CD14-positive monocyte (primary cell): Measurements from ENCODE around the gene FUZ. TPM values are rescaled to one million over a fixed set of nuclear protein-coding genes. Genes with fewer than 3 reads are reported as not detected.
A peak's percentile ranks its signal among the peaks of the same experiment; 100 is the strongest.

Experiments
- DNase-seq, 3 donors: peaks; one replicate each; pipeline ENCODE4 v3.0.0-alpha.2; 2011 to 2022
- H2AFZ ChIP-seq: 2 replicates; pipeline ENCODE4 v1.6.0; 2012; ENCODE audit warnings: mild to moderate bottlenecking, low read depth, low read length, inconsistent platforms; ENCODE audit not compliant: insufficient read depth, poor library complexity, severe bottlenecking
- H3K27ac ChIP-seq, 2 donors: 1 replicate in 1 of 2; 2 replicates in 1 of 2; pipeline ENCODE4 v1.5.1; 2012 to 2013; ENCODE audit warnings: low read length in 2 of 2, control low read depth in 1 of 2, inconsistent platforms in 1 of 2, low read depth in 1 of 2, mild to moderate bottlenecking in 1 of 2
- H3K27me3 ChIP-seq, 2 donors: one replicate each; pipeline versions ENCODE4 v1.6.0 to v1.6.1; 2011 to 2013; ENCODE audit warnings: low read length in 2 of 2; ENCODE audit not compliant: control insufficient read depth in 2 of 2, insufficient read depth in 2 of 2
- H3K36me3 ChIP-seq, 2 donors: replicated peaks in 1 of 2; 1 replicate in 1 of 2; 2 replicates in 1 of 2; pipeline versions ENCODE4 v1.5.1 to v1.6.1; 2012 to 2013; ENCODE audit warnings: low read length in 2 of 2, control low read depth in 1 of 2, inconsistent platforms in 1 of 2, mild to moderate bottlenecking in 1 of 2; ENCODE audit not compliant: insufficient read depth in 2 of 2, control insufficient read depth in 1 of 2
- H3K4me1 ChIP-seq, 2 donors: 1 replicate in 1 of 2; 2 replicates in 1 of 2; pipeline versions ENCODE4 v1.5.1 to v1.6.1; 2012 to 2013; ENCODE audit warnings: low read length in 2 of 2, control low read depth in 1 of 2, inconsistent platforms in 1 of 2, mild to moderate bottlenecking in 1 of 2, moderate library complexity in 1 of 2; ENCODE audit not compliant: insufficient read depth in 2 of 2, control insufficient read depth in 1 of 2
- H3K4me2 ChIP-seq: replicated peaks from 2 replicates; pipeline ENCODE3; 2012; ENCODE audit warnings: low read length, moderate library complexity, mild to moderate bottlenecking; ENCODE audit not compliant: poor library complexity, severe bottlenecking; ENCODE audit errors: extremely low read depth
- H3K4me3 ChIP-seq, 3 experiments: fragments of 200-600 bp in 1 of 3; sonication (generic) in 1 of 3; replicated peaks in 1 of 3; 1 replicate in 2 of 3; 2 replicates in 1 of 3; pipeline ENCODE4 v1.5.1; 2011 to 2013; ENCODE audit warnings: low read length in 3 of 3, mild to moderate bottlenecking in 3 of 3, control low read depth in 2 of 3, low read depth in 2 of 3, inconsistent platforms in 1 of 3, moderate library complexity in 1 of 3
- H3K79me2 ChIP-seq: 2 replicates; pipeline ENCODE4 v1.6.0; 2012; ENCODE audit warnings: mild to moderate bottlenecking, control low read depth, inconsistent platforms, low read length, moderate library complexity; ENCODE audit not compliant: insufficient read depth
- H3K9ac ChIP-seq: 2 replicates; pipeline ENCODE4 v1.6.0; 2017; ENCODE audit warnings: low read length, mild to moderate bottlenecking; ENCODE audit not compliant: insufficient read depth, poor library complexity, severe bottlenecking
- H3K9me3 ChIP-seq, 2 donors: replicated peaks in 1 of 2; 1 replicate in 1 of 2; 2 replicates in 1 of 2; pipeline versions ENCODE4 v1.5.1 to v1.6.1; 2012 to 2013; ENCODE audit warnings: low read length in 2 of 2, control low read depth in 1 of 2; ENCODE audit not compliant: control insufficient read depth in 1 of 2, insufficient read depth in 1 of 2
- H4K20me1 ChIP-seq: 2 replicates; pipeline ENCODE4 v1.6.0; 2012; ENCODE audit warnings: mild to moderate bottlenecking, low read length, control low read depth, moderate library complexity; ENCODE audit not compliant: insufficient read depth
- H3K27ac Mint-ChIP-seq, 7 donors: one replicate each; pipeline ENCODE4 v1.8.0; 2020; ENCODE audit warnings: mild to moderate bottlenecking in 7 of 7, mixed read lengths in 7 of 7, moderate library complexity in 6 of 7, inconsistent platforms in 2 of 7
- H3K27me3 Mint-ChIP-seq, 3 donors: one replicate each; pipeline ENCODE4 v1.8.0; 2021 to 2022; ENCODE audit warnings: low read depth in 3 of 3, mild to moderate bottlenecking in 3 of 3, mixed read lengths in 3 of 3, moderate library complexity in 3 of 3, inconsistent platforms in 1 of 3
- H3K36me3 Mint-ChIP-seq, 2 donors: one replicate each; pipeline ENCODE4 v1.8.0; 2020; ENCODE audit warnings: mixed read lengths in 2 of 2, inconsistent platforms in 1 of 2, mild to moderate bottlenecking in 1 of 2
- H3K4me1 Mint-ChIP-seq: one replicate; pipeline ENCODE4 v1.8.0; 2020; ENCODE audit warnings: mild to moderate bottlenecking, mixed read lengths
- H3K4me3 Mint-ChIP-seq, 2 donors: one replicate each; pipeline ENCODE4 v1.8.0; 2020; ENCODE audit warnings: mild to moderate bottlenecking in 2 of 2, mixed read lengths in 2 of 2, moderate library complexity in 1 of 2
- H3K9me3 Mint-ChIP-seq, 7 donors: one replicate each; pipeline ENCODE4 v1.8.0; 2020 to 2022; ENCODE audit warnings: mixed read lengths in 7 of 7, mild to moderate bottlenecking in 6 of 7, moderate library complexity in 6 of 7, inconsistent platforms in 2 of 7
- WGBS: methylation state at CpG from one replicate; pipeline ENCODE4 v1.1.5; 2013; ENCODE audit warnings: missing lambda C conversion rate; ENCODE audit not compliant: insufficient coverage; 5-methylcytosine and 5-hydroxymethylcytosine counted together
- intact Hi-C, 2 donors: fragments of 100-400 bp; cut with micrococcal nuclease; formaldehyde crosslinking; loops; one replicate each; pipeline versions ENCODE4 v1.15.0 to v1.15.1; 2023
- polyA plus RNA-seq, 3 donors: library from polyadenylated mRNA; depleted of rRNA in 1 of 3; unstranded in 2 of 3; stranded (reverse) in 1 of 3; fragments of 300-500 nt in 2 of 3; fragments of >200 nt in 1 of 3; fragmentation: Illumina TruSeq in 2 of 3; gene quantifications; 1 replicate in 2 of 3; 2 replicates in 1 of 3; pipeline ENCODE4 v1.2.3, GENCODE V29; 2012 to 2021
- TF ChIP-seq, protein P1 (sequence below): fragments of 200-600 bp; IDR thresholded peaks from one replicate; pipeline ENCODE4 v1.8.0; 2022; ENCODE audit warnings: antibody characterized with exemption, mild to moderate bottlenecking

FUZ gene
- polyA plus RNA-seq, 3 donors = 5.3 to 16.7 (median 5.3) TPM

DNA sequence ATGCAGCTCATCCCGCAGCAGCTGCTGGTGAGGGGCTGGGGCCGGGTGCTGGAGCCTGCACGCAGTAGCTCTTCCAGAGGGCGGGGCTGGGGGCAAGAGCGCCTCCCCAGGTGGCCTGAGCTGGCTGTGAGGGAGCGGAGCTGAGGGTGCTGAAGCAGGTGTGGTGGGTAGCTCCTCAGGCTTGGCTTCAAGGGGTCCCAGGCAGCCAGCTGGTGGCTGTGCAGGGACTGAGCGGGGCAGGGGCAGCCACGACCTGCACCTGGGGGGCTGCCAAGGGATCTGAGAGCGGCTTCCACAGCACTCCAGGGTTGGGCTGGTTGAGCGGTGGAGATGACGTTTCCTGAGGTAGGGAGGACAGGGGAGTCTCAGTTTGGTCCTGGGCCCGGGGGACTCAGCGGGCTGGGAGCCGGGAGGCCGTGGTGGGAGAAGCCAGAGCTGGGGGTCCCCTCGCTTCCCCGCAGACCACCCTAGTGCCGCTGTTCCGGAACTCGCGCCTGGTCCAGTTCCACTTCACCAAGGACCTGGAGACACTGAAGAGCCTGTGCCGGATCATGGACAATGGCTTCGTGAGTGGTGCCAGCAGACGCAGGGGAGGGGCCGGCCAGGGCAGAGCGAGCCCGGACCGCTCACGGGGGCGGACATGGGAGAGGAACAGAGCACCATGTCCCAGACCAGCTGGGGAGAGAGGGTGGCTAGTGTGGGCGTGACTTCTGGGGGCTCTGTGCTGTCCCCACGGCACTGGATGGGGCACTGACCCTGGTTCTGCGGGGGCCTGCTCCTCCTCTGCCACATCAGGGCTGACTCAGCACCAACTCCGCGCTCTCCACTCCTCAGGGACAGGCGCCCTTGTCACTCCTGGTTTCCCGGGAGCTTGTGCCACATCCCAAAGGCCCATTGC lies 45.2 kb upstream of the FUZ start:
- no peak overlapping the region for H2AFZ ChIP-seq
- no peak overlapping the region for H3K4me3 Mint-ChIP-seq
- H3K4me2 ChIP-seq = no peak overlapping the region
- H3K36me3 Mint-ChIP-seq = peaks cover 31 to 64% of the 10 kb centered on the region in 2 donors
- no peaks in the 10 kb centered on the region for H3K27me3 ChIP-seq
- no peaks in the 10 kb centered on the region for H3K9me3 ChIP-seq
- TF ChIP-seq, protein P1, sequence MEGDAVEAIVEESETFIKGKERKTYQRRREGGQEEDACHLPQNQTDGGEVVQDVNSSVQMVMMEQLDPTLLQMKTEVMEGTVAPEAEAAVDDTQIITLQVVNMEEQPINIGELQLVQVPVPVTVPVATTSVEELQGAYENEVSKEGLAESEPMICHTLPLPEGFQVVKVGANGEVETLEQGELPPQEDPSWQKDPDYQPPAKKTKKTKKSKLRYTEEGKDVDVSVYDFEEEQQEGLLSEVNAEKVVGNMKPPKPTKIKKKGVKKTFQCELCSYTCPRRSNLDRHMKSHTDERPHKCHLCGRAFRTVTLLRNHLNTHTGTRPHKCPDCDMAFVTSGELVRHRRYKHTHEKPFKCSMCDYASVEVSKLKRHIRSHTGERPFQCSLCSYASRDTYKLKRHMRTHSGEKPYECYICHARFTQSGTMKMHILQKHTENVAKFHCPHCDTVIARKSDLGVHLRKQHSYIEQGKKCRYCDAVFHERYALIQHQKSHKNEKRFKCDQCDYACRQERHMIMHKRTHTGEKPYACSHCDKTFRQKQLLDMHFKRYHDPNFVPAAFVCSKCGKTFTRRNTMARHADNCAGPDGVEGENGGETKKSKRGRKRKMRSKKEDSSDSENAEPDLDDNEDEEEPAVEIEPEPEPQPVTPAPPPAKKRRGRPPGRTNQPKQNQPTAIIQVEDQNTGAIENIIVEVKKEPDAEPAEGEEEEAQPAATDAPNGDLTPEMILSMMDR = no peak
- 95% methylated on average over 37 of the region's 37 CpGs for WGBS
- H3K36me3 ChIP-seq = peaks cover 45 to 60% of the 10 kb centered on the region in 2 donors
- peaks cover 9% of the 10 kb centered on the region for H3K4me1 Mint-ChIP-seq
- no peaks in the 10 kb centered on the region for H3K9me3 Mint-ChIP-seq
- H4K20me1 ChIP-seq = peaks cover 79% of the 10 kb centered on the region
- H3K4me3 ChIP-seq = no peak overlapping the region
- DNase-seq = no peak
- peaks cover 2 to 4% (median 2%) of the 10 kb centered on the region in 3 donors for H3K27me3 Mint-ChIP-seq
- no peaks in the 10 kb centered on the region for H3K4me1 ChIP-seq
- no peak overlapping the region for H3K27ac ChIP-seq
- intact Hi-C loops = no loop called here
- no peak overlapping the region for H3K27ac Mint-ChIP-seq
- peaks cover 11% of the 10 kb centered on the region for H3K79me2 ChIP-seq
- H3K9ac ChIP-seq = no peak overlapping the region

DNA sequence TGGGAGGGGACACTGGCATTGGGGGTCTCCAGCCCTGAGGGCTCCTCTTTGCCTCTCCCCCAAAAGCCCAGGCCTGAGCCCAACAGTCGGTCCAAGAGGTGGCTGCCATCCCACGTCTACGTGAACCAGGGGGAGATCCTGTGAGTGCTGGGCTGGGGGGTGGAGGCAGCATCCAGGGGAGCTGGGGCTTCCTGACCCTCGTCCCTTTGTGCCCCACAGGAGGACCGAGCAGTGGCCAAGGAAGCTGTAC lies 44.7 kb upstream of the FUZ start:
- Mint-ChIP-seq H3K9me3 (no peaks in the 10 kb centered on the region), H3K4me1 (peaks cover 9% of the 10 kb centered on the region), H3K36me3 (peaks cover 29 to 61% of the 10 kb centered on the region in 2 donors), H3K27me3 (peaks cover 3 to 6% (median 4%) of the 10 kb centered on the region in 3 donors), H3K27ac (peak overlapping the region in 2 of 7 donors; percentile 38 to 46), H3K4me3 (no peak overlapping the region)
- no peak for DNase-seq
- no peaks in the 10 kb centered on the region for H3K9me3 ChIP-seq
- H3K4me1 ChIP-seq = peaks cover 0 to 2% of the 10 kb centered on the region in 2 donors
- no peak overlapping the region for H3K27ac ChIP-seq
- intact Hi-C loops = no loop called here
- peaks cover 41 to 54% of the 10 kb centered on the region in 2 donors for H3K36me3 ChIP-seq
- H3K4me2 ChIP-seq = no peak overlapping the region
- TF ChIP-seq, protein P1 = no peak
- no peak overlapping the region for H2AFZ ChIP-seq
- WGBS = 74% methylated on average over 4 of the region's 5 CpGs
- H3K27me3 ChIP-seq = peaks cover 0 to 2% of the 10 kb centered on the region in 2 donors
- H3K79me2 ChIP-seq = peaks cover 8% of the 10 kb centered on the region
- no peak overlapping the region for H3K9ac ChIP-seq
- H3K4me3 ChIP-seq = no peak overlapping the region
- H4K20me1 ChIP-seq = peaks cover 79% of the 10 kb centered on the region
